ENCODE data around the gene CYP2A6.
A peak's percentile ranks its signal among the peaks of the same experiment; 100 is the strongest.
"Not testable (repeated sequence)": the region's sequence is repeated elsewhere in the genome, so short reads cannot be mapped to it uniquely, and the experiment has no call there.

Gene CYP2A6

GRCh38 chr19:40818480-40819399 is 31.5 kb downstream of the CYP2A6 start:
- not testable (repeated sequence) for DNase-seq

DNA sequence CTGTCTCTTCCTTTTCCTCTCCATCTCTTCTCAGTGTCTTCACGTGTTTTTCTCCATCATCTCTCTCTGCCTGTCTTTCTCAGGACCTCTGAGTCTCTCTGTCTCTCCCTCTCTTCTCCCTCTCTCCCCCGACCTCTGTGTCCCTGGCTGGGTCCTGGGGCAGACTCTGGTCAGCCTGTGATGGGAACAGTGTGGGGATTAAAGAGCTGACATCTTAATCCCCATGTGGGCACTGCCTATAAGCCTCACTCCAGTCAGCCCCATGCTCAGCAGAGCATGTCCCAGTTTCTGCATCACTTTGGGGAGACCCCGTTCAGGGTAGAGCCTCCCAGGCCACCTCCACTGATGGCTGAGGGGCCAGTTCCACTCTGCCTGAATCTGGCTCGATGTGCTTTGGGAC is 35.0 kb downstream of the CYP2A6 start:
- no peak for DNase-seq

DNA sequence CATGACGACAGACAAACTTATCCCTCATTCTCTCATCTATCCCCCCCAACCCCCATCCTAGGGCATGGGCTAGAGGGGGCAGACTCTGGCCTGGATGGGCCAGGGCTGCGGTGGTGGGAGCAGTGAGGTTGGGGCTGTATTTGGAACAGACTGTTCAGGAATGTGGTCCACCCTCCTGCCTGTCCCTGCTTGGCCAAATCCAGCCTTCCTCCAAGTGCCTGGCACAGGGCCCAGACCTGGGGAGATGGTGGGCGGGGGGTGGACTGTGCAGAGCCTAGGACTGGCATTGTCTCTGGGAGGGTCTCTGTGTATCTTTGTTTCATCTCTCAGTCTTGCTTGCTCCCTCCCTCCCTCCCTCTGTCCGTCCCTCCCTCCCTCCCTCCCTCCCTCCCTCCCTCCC is 37.1 kb downstream of the CYP2A6 start:
- no peak for DNase-seq

DNA sequence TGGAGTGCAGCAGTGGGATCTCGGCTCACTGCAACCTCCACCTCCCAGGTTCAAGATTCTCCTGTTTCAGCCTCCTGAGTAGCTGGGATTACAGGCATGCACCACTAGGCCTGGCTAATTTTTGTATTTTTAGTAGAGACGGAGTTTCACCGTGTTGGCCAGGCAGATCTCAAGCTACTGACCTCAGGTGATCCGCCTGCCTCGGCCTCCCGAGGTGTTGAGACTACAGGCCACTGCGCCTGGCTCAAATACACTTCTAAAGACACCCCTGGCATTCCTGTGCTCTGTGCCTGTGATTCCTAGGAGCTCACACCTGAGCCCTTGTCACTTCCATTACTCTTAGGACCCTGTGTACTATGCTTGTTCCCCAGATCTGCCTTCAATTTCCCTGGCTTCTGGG is 37.7 kb downstream of the CYP2A6 start:
- DNase-seq: not testable (repeated sequence)

DNA sequence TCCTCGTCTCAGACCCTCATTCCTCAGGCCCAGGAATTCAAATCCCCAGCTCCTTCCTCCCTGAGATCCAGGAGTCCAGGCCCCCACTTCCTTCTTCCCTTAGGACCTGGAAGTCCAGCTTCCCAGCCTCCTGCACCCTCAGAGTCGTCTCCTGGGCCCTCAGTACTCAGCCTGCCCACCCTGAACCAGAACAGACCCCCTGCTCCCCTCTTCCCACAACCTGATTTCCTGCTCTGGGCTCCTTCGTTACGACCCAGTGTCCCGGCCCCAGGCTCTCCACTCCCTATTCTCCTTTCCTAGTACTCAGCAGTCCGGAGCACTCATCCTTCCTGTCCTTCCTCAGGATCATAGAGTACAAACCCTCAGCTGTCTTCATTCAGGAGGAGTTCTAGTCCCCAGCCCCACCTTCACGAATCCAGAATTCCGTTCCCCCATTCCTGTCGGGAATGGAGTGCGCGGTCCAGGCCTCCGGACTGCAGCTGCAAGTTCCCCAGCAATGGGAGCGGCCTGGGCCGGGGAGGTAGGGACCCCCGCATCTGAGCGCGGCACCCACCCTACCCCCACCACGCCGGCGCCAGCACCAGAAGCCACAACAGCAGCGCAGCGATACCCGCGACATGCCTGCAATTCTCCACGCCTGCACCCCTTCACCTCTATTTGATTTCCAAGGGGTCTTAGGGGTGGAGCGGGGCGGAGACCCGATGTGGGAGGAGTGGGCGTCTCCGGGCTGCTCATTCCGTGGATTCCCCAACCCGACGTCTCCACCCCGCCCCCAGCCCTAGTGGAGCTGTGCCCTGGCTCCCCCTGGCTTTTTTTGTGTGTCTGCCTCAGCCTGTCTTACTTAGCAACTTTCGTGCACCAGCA is 38.5 kb downstream of the CYP2A6 start:
- no peak for DNase-seq

DNA sequence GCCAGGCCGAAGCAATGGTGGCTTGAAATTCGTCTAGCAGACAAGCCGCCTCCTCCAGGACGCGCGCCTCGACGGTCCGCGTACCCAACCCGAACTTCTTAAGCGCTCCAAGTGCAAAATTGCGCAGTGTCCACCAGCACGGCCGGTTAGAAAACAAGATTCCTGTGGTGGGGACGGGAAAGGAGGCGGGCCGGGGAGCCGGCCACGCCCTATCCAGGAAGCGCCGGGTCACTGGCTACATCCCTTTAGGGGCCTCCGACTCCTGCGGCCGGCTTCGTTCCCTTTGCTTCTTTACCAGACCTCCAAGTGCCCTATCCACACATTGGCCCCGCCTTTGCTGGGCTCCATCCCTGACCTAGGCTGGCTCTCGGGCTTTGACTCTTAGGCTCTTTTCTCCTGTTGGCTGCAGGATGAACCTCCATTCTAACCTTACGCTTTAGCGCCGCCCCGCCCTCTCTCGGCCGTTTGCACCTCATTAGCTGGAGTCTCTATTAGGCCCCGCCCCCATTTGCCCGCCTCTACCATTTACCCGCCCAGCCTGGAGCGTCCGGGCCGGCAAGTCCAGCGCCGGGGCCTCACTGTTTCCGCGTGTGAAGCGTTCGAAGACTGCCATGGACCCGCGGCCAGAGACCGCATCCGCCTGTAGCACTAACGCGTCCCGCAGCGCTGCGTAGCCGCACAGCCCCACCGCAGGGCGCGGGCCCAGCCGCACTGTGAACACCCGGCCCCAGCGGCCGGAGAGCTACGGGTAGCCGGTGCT is 39.4 kb downstream of the CYP2A6 start:
- DNase-seq: peak; percentile 42 to 45

- no peak for DNase-seq
Observed at GRCh38 chr19:40810160-40810559, 40.1 kb downstream of the CYP2A6 start.

DNA sequence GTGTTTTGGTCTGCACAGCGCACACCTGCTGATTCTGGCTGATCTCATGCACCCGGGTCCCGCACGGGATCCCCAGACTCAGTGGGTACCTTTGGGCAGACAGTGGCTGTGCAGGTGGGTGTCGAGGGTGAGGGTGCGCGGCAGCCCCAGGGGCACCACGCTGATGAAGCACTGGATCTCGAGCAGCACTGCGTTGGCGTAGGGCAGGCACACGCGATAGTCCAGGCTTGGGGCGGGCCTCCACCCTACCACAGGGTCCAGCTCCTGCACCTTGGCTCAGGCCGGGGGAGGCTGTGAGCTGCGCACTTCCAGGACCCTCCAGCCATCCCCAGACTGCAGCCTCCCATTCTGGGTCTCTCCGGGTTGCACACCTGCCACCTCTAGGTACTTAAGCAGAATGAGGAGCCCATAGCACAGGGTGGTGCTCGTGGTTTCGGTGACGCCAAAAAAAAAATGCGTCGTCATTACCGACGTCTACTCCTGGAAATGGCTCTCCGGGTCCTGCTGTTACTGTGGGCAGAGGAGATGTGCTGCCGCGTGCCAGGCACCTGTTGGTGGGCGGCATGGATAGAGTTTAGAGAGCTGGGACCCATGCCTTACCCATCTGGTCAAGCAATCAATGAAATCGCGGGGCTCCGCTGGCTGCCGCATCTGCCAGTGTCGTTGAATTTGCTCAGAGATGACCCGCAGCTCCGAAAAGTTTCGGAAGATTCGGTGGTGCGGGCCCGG is 40.7 kb downstream of the CYP2A6 start:
- no peak for DNase-seq

DNA sequence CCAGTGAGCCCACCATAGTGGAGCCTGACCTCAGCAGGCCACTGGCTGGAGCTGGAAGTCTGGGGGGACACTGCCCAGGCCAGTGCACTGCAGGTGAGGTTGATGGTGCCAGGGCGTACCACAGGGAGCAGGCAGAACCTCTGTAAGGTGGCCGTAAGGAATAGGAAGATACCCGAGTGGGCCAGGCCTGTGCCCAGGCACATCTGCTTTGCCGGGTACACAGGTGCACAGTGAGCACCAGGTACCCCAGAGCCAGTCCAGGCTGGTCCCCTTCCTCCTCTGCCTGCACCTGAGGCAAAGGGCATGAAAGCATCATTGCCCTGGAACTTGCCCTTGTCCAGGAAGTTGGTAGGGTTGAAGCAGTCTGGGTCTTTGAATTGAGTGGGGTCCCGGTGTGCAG is 41.8 kb downstream of the CYP2A6 start:
- no peak for DNase-seq

GRCh38 chr19:40808021-40808325 is 42.3 kb downstream of the CYP2A6 start:
- no peak for DNase-seq

DNA sequence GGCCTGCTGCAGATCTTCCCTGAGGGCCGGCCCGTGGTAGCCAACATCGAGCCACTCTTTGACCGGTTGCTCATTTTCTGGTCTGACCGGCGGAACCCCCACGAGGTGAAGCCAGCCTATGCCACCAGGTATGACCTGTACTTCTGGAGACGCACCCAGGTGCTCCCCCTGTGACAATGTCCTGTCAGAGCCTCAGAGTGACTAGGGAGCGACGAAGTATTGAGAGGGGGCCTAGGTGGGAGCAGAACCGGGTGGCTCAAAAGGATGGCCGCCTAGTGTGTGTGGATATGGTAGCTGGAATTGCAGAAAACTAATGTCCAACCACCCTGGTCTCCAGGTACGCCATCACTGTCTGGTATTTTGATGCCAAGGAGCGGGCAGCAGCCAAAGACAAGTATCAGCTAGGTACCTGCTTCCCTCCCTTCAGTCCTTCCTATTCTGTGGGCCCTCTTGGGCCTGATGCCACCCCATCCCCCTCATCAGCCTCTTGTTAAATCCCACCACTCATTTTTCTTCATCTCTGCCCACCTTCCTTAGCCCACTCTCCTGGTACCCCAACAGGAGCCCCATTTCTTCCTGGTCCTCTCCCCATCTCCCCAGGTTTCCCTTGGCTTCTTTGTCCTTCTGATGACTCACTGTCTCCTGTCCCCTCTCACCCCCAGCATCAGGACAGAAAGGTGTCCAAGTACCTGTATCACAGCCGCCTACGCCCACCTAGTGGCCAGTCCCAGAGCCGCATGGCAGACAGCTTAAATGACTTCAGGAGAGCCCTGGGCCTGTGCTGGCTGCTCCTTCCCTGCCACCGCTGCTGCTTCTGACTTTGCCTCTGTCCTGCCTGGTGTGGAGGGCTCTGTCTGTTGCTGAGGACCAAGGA is 42.9 kb downstream of the CYP2A6 start:
- peak in 1 of 2 experiments; percentile 8 for DNase-seq

GRCh38 chr19:40806423-40807146 is 43.7 kb downstream of the CYP2A6 start:
- DNase-seq: peak in 1 of 2 experiments; percentile 29

GRCh38 chr19:40805258-40805868 is 44.9 kb downstream of the CYP2A6 start:
- DNase-seq: no peak

DNA sequence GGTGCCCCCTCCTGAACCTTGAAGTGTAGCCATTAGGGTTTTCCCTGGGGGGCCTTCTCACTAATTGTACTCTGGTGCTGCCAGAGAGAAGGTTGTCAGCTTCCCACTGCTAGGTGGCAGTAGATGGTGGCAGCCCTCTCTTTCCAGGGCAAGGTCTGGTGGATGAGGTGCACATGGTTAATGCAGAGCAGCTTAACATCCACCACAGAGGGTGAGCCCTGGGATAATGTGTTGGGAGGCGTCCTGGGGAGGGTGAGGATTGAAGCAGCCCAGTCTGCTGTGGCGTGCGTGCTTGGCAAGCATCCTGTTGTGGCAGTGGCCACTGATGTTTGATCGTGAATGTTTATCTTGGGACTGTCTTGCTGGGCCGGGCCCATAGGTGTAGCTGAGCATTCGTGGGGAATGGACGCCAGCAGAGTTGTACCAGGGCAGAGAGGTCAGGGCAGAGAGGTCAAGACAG is 45.4 kb downstream of the CYP2A6 start:
- no peak for DNase-seq

- no peak for DNase-seq
Observed at GRCh38 chr19:40803857-40804782, 46.1 kb downstream of the CYP2A6 start.

DNA sequence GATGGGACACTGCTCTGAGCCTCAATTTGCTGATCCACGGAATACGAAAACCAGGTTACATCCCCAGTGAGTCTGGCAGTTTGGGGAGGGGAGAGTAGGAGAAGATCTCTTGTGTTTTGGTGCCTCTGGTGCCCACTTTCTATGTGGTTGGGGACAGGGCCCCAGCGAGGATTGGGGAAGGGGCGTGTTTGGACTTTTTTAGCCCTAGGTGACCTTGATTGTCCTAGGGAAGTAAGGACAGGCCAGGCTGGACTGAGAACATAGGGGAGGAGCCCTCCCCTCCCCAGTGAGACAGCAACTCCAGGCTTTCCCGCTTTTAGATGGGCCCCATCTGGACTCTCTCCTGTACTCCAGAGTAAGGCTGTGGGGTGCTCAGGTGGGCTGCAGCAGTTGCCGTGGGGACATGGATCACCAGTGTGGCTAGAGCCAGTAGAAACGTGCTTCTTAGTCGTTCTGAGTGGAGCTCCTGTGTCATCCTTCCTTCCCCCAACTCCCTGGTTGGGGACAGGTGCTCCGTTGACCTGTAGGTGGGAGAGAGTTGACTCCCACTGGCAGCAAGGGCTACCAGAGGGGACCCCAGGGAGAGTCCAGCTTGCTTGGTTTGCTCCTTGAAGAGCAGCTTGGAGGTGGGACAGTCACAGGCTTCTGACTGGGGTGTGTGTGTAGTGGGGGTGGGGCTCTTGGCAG is 46.9 kb downstream of the CYP2A6 start:
- DNase-seq: no peak

- DNase-seq: no peak
Observed at GRCh38 chr19:40802300-40803169, 47.7 kb downstream of the CYP2A6 start.

Data from SW 1271 (cell line).